Measurements from ENCODE around the gene SAG.

GRCh38 chr2:233301248-233301647, 6.4 kb upstream of the SAG start:
- TF ChIP-seq CTCF (IDR thresholded peaks at IDR 0.05; ENCODE audit: poor library complexity) = no peak
- no peak for TF ChIP-seq EZH2 (IDR thresholded peaks at IDR 0.05; ENCODE audit: borderline replicate concordance)
- no peak for TF ChIP-seq EZH2phosphoT487 (IDR thresholded peaks at IDR 0.05; ENCODE audit: low read depth, severe bottlenecking, unreplicated experiment)

Measured in hepatocyte (in vitro differentiated cells).